Right renal pelvis (tissue), 4 donors: Measurements from ENCODE around the gene FGF14. TPM values are rescaled to one million over a fixed set of nuclear protein-coding genes. Genes with fewer than 3 reads are reported as not detected.

Source experiments
- DNase-seq, 4 donors: peaks; one replicate each; pipeline ENCODE4 v3.0.0-alpha.2; 2013; ENCODE audit warnings: low read depth in 4 of 4, low spot score in 3 of 4, missing footprints in 1 of 4
- polyA plus RNA-seq, 4 donors: library from polyadenylated mRNA; unstranded; fragments of 120-200 nt; gene quantifications; one replicate each; pipeline ENCODE4 v1.2.1, GENCODE V29; 2013; ENCODE audit not compliant: insufficient read length in 4 of 4

The FGF14 gene
- polyA plus RNA-seq, 4 donors, result 0.47 to 1.3 (median 1.0) TPM

DNA sequence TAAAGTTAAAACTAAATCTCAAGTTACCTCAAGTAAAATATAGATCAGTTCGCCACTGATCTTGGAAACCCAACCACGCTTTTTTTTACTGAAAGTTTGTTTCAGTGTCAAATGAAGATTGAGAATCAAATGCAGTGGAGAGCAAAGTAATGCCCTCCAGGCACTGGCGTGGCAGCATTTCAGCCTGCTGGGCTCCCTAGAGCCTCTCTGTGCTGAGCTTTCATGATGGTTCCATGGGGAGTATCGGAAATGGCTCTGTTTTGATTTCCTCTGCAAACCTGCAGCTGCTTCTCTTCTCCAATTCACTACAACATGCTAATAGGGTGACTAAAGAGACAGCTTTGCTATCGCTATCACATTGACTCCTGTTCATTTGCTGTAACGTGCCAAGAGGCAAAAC is 141.6 kb downstream of the FGF14 start:
- no peak for DNase-seq

- no peak for DNase-seq
Measured at GRCh38 chr13:102255409-102255808, 146.4 kb downstream of the FGF14 start.

DNA sequence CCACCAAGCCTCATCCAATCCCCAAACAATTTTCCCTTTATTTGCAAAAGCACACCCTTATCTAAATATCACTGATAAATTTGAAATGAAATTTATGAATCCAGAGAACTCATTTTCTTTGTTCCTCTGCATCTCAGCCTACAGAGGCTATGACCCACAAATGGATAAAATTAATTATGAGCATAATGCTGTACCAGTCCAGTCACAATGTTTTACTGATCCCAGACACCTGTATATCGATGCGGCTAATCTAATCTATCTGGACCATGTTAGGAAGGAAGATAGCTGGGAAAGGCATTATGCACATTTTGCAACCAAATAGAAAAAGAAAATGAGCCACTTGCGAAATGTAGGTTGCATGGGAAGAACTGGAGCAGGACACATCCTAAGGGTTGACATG is 150.0 kb downstream of the FGF14 start:
- no peak for DNase-seq

- no peak for DNase-seq
Measured at GRCh38 chr13:102250448-102250847, 151.4 kb downstream of the FGF14 start.

- no peak for DNase-seq
Measured at GRCh38 chr13:102244607-102245227, 157.1 kb downstream of the FGF14 start.

GRCh38 chr13:102240110-102240509 is 161.7 kb downstream of the FGF14 start:
- no peak for DNase-seq

- no peak for DNase-seq
Measured at GRCh38 chr13:102237230-102237629, 164.6 kb downstream of the FGF14 start.

GRCh38 chr13:102236830-102237229 is 165.0 kb downstream of the FGF14 start:
- no peak for DNase-seq

- no peak for DNase-seq
Measured at GRCh38 chr13:102236341-102236740, 165.5 kb downstream of the FGF14 start.

DNA sequence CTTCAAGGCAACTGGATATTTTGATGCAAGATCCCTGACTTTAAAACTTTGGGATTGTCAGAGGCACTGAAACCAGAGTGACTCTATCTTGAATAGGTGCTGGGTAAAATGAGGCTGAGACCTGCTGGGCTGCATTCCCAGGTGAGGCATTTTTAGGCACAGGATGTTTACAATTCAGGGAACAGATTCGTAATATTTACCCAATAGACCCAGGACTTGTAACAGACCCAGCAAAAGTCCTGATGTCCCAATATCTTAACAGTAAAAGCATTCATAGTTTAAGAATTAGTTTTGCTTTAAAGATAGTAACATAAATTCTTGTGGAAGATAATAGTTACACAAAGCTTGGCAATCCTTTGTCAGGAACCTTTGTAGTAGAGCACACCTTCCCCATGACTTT is 166.2 kb downstream of the FGF14 start:
- DNase-seq, result no peak

DNA sequence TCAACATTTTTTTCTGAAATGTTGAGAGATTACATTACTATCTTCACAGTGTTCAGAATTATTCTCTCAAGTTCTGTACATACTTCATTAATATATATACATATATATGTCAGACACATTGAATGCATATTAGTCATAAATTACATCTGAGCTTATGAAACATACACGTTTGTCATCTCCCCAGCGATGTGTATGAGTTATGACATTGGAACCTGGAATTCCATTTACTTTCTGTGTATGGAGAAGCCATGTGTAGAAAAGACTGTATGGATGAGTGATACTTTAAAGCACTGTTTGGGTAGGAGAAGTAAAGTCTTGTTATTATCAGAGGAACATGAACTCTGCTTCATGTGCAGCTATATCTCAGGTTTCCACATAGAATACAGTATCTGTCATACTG is 167.2 kb downstream of the FGF14 start:
- DNase-seq, result no peak

- DNase-seq, result no peak
Measured at GRCh38 chr13:102233566-102234208, 168.2 kb downstream of the FGF14 start.

GRCh38 chr13:102231479-102231878 is 170.4 kb downstream of the FGF14 start:
- DNase-seq, result no peak

DNA sequence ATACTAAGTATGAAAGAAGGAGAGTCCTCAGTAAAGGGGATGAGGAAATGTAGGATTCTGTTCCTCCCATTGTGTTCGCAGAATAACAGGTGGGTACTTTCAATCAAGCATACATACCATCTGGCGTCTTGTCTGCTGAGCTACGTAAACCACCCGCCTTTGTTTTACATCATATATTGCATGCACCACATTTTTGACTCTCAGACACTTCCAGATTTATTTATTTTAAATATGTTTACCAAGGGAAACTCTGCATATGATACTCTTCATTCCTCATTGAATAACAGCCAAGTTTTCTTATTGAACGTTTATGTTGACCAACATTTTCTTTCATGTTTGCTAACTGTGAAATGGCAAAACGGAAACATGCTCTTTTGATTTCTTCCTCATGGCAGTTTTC is 174.1 kb downstream of the FGF14 start:
- no peak for DNase-seq

DNA sequence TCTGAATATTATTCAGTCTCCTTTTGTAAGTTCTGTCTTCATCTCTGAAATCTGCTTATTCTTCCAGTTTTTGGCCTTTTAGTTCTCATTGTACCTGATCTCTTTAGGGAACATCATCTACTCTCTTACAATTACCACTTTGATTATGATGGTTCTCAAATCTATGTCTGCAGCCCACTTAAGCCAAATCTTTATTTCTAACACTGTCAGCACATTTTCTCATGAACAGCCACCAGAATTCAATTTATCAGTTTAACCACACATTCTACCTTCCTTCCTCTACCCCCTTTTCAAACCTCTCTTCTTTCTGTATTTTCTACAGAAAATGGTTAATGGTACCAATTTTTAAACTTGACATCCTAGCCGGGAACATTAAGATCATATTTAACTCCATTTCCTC is 175.3 kb downstream of the FGF14 start:
- no peak for DNase-seq

DNA sequence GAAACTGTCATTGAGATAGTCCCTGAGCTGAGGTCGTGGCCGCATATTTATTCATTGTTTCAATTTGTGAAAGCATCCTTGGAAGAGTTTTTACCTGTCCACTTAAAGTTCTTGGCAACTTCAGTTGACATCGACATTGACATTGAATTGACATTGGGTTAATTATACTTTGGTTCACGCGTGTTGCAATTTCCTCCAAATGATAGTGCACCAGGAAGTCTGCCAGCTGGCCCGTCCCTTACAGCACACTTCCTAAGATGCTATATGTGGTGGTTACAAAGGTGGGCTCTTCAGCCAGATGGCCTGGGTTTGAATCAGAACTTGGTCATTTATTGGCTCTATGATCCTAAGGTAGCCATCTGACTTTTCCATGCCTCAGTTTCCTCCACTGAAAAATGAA is 176.0 kb downstream of the FGF14 start:
- DNase-seq, result no peak

DNA sequence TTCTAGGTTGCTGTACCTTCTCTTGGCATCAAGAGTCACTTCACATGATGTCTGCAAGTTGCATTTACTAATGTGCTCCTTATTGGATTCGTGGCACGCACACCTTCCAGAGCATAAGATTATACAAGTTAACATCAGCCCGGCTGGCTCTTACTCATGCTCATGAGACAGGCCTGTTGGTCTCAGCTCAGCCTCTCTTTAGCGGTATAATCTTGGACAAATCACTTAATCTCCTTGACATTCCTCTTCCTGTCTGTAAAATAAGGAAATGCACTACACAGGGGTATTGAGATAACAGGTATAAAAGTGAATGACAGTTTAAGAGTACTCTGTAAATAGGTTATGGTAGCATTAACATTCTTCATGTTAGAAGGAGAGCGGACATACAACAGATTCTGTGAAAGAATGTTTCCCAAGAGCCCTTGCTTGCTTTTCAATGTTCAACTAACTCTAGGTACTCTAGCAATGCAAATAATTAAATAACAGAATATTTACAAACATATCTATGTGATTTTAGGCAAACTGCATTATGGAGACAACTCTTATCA is 181.1 kb downstream of the FGF14 start:
- no peak for DNase-seq

- DNase-seq, result no peak
Measured at GRCh38 chr13:102214956-102215355, 186.9 kb downstream of the FGF14 start.

- DNase-seq, result no peak
Measured at GRCh38 chr13:102212729-102213128, 189.1 kb downstream of the FGF14 start.

DNA sequence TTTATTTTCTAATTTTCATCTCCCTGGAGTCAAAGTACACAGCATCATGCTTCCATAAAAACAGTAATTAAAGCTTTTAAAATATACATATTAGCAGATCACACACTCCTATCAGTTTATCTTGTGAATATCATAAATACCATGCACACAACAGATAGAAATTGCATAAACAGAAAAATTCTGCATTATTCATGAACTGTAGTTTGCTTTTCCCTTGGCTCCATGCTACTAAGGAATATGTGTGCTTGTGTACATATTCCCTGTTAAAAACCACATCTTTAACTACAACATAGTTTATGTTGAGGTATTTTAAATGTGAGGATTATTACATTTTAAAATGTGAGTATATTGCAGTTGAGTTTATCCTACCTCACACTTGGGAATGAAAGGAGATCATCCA is 193.5 kb downstream of the FGF14 start:
- DNase-seq, result no peak

DNA sequence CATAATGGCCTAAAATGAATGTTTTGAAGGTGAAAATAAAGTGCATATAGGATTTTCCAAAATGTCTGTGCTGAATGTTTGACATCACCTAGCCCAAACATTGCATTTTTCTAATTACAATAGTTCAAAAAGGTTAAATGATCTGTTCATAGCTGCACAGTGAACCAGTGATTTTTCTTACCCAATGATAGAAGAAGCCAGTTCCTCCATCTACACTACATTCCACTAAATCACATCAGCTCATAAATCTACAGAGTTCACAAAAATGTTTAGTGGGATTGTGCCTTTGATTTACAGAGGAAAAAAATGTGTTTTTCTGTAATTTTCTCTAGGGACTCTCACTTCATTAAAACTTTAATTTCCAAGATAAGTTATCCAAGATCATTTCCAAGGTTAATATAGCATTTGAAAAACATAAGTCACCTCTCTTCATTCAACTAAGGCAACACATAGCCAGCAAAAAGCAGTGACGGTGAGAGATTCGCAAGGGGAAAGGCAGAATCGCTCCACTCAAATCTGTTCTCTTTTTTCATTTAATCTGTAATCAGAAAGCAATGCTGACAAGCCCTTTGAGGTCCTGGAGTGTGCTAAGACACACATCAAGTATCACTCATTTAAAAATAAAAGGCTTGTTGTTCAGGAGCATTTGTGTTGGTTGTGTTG is 194.0 kb downstream of the FGF14 start:
- no peak for DNase-seq

GRCh38 chr13:102203718-102204117 is 198.1 kb downstream of the FGF14 start:
- no peak for DNase-seq
